Measurements from ENCODE around the gene SORBS2. TPM values are rescaled to one million over a fixed set of nuclear protein-coding genes. Genes with fewer than 3 reads are reported as not detected.

The SORBS2 gene
- total RNA-seq, 1 donor from 2014 or later: 1.1 TPM

- no peak overlapping the region for H3K4me3 ChIP-seq (ENCODE audit: low read depth, low read length)
- no peak for TF ChIP-seq CTCF (IDR thresholded peaks at IDR 0.05; ENCODE audit: insufficient read depth, low read length, severe bottlenecking)
- no peaks in the 10 kb centered on the region for H3K27me3 ChIP-seq (ENCODE audit: control insufficient read depth, insufficient read depth, low read length)
- FAIRE-seq: no peak
- no peaks in the 10 kb centered on the region for H3K36me3 ChIP-seq (ENCODE audit: control insufficient read depth, insufficient read depth, low read length)
- DNase-seq (ENCODE audit: low read depth): no peak
These were observed 265.7 kb downstream of the SORBS2 start for GRCh38 chr4:185546335-185546734.

- no peak for DNase-seq (ENCODE audit: low read depth)
- H3K4me3 ChIP-seq (ENCODE audit: low read depth, low read length): no peak overlapping the region
- FAIRE-seq: no peak
- TF ChIP-seq CTCF (IDR thresholded peaks at IDR 0.05; ENCODE audit: insufficient read depth, low read length, severe bottlenecking): no peak
- H3K36me3 ChIP-seq (ENCODE audit: control insufficient read depth, insufficient read depth, low read length): no peaks in the 10 kb centered on the region
- peaks cover 9% of the 10 kb centered on the region for H3K27me3 ChIP-seq (ENCODE audit: control insufficient read depth, insufficient read depth, low read length)
These were observed 269.2 kb downstream of the SORBS2 start for GRCh38 chr4:185542626-185543315.

- FAIRE-seq (no peak), DNase-seq (ENCODE audit: low read depth) (no peak)
- Histone ChIP-seq H3K36me3 (ENCODE audit: control insufficient read depth, insufficient read depth, low read length) (no peaks in the 10 kb centered on the region), H3K27me3 (ENCODE audit: control insufficient read depth, insufficient read depth, low read length) (peaks cover 13% of the 10 kb centered on the region), H3K4me3 (ENCODE audit: low read depth, low read length) (no peak overlapping the region)
- no peak for TF ChIP-seq CTCF (IDR thresholded peaks at IDR 0.05; ENCODE audit: insufficient read depth, low read length, severe bottlenecking)
These were observed 270.7 kb downstream of the SORBS2 start for GRCh38 chr4:185541251-185541727.

GRCh38 chr4:185540487-185541120 is 271.4 kb downstream of the SORBS2 start:
- no peak for TF ChIP-seq CTCF (IDR thresholded peaks at IDR 0.05; ENCODE audit: insufficient read depth, low read length, severe bottlenecking)
- no peak for DNase-seq (ENCODE audit: low read depth)
- Histone ChIP-seq H3K4me3 (ENCODE audit: low read depth, low read length) (no peak overlapping the region), H3K27me3 (ENCODE audit: control insufficient read depth, insufficient read depth, low read length) (peaks cover 16% of the 10 kb centered on the region), H3K36me3 (ENCODE audit: control insufficient read depth, insufficient read depth, low read length) (no peaks in the 10 kb centered on the region)
- no peak for FAIRE-seq

GRCh38 chr4:185540040-185540439 is 272.0 kb downstream of the SORBS2 start:
- FAIRE-seq: no peak
- no peak for TF ChIP-seq CTCF (IDR thresholded peaks at IDR 0.05; ENCODE audit: insufficient read depth, low read length, severe bottlenecking)
- H3K27me3 ChIP-seq (ENCODE audit: control insufficient read depth, insufficient read depth, low read length): peaks cover 19% of the 10 kb centered on the region
- H3K4me3 ChIP-seq (ENCODE audit: low read depth, low read length): no peak overlapping the region
- DNase-seq (ENCODE audit: low read depth): no peak
- H3K36me3 ChIP-seq (ENCODE audit: control insufficient read depth, insufficient read depth, low read length): no peaks in the 10 kb centered on the region
